BLaER1 treated with 17β-estradiol and CSF1 and Interleukin-3, amounts not matched to agents 10 nM and 100 nM (cell line): ENCODE measurements around the gene GPAT2.
"Not testable (repeated sequence)": the region's sequence is repeated elsewhere in the genome, so short reads cannot be mapped to it uniquely, and the experiment has no call there.

Experiments
- H3K27ac ChIP-seq, 11 experiments: shearing (Covaris generic); formaldehyde crosslinking; 2 replicates each; pipeline ENCODE4 v1.8.1; 2022
- H3K27me3 ChIP-seq, 11 experiments: shearing (Covaris generic); formaldehyde crosslinking; 2 replicates each; pipeline ENCODE4 v1.8.1; 2022
- H3K36me3 ChIP-seq, 11 experiments: shearing (Covaris generic); formaldehyde crosslinking; 2 replicates each; pipeline ENCODE4 v1.8.1; 2022
- H3K4me1 ChIP-seq, 10 experiments: shearing (Covaris generic); formaldehyde crosslinking; 2 replicates each; pipeline ENCODE4 v1.8.1; 2022
- H3K4me2 ChIP-seq, 11 experiments: shearing (Covaris generic); formaldehyde crosslinking; 2 replicates each; pipeline ENCODE4 v1.8.1; 2022
- H3K4me3 ChIP-seq, 10 experiments: shearing (Covaris generic); formaldehyde crosslinking; 2 replicates each; pipeline ENCODE4 v1.8.1; 2022
- H3K9ac ChIP-seq, 11 experiments: shearing (Covaris generic); formaldehyde crosslinking; 2 replicates each; pipeline ENCODE4 v1.8.1; 2022
- H3K9me3 ChIP-seq, 11 experiments: shearing (Covaris generic); formaldehyde crosslinking; replicated peaks in 1 of 11; 2 replicates each; pipeline ENCODE4 v1.8.1; 2022
- H4K20me1 ChIP-seq, 11 experiments: shearing (Covaris generic); formaldehyde crosslinking; 2 replicates each; pipeline ENCODE4 v1.8.1; 2022
- Cebpa-rat ChIP-seq, 11 experiments: shearing (Covaris generic); IDR thresholded peaks; 2 replicates each; pipeline ENCODE4 v1.8.1; 2022

The GPAT2 gene

GRCh38 chr2:96073170-96073775 is 38.6 kb upstream of the GPAT2 start:
- no peak overlapping the region for H3K4me2 ChIP-seq
- TF ChIP-seq Cebpa-rat (IDR thresholded peaks at IDR 0.05): no peak
- H3K27me3 ChIP-seq: no peaks in the 10 kb centered on the region

GRCh38 chr2:96072746-96073145 is 38.0 kb upstream of the GPAT2 start:
- H3K27ac ChIP-seq: no peak overlapping the region

More at GRCh38 chr2:96073170-96073775, 38.6 kb upstream of the GPAT2 start:
- Histone ChIP-seq H3K9me3 (peaks cover 18 to 28% (median 24%) of the 10 kb centered on the region in 11 experiments), H3K27ac (no peak overlapping the region), H3K9ac (no peak overlapping the region), H3K4me3 (no peak overlapping the region), H3K4me1 (0 out of 20 replicates have a peak, but pooled peaks cover 0 to 3% (median 0%) of the 10 kb centered on the region in 10 experiments), H3K36me3 (no peaks in the 10 kb centered on the region), H4K20me1 (no peaks in the 10 kb centered on the region)

GRCh38 chr2:96071977-96072491 is 37.3 kb upstream of the GPAT2 start:
- H3K27me3 ChIP-seq, H4K20me1 ChIP-seq: not testable (repeated sequence)

More at GRCh38 chr2:96072746-96073145, 38.0 kb upstream of the GPAT2 start:
- no peak overlapping the region for H3K9ac ChIP-seq
- no peak overlapping the region for H3K4me3 ChIP-seq
- no peaks in the 10 kb centered on the region for H3K27me3 ChIP-seq
- H3K36me3 ChIP-seq: no peaks in the 10 kb centered on the region
- H3K4me2 ChIP-seq: no peak overlapping the region
- peaks cover 18 to 28% (median 24%) of the 10 kb centered on the region in 11 experiments for H3K9me3 ChIP-seq
- 0 out of 20 replicates have a peak, but pooled peaks cover 0 to 3% (median 0%) of the 10 kb centered on the region in 10 experiments for H3K4me1 ChIP-seq
- H4K20me1 ChIP-seq: no peaks in the 10 kb centered on the region
- TF ChIP-seq Cebpa-rat (IDR thresholded peaks at IDR 0.05): no peak

GRCh38 chr2:96071087-96071976 is 36.6 kb upstream of the GPAT2 start:
- not testable (repeated sequence) for H3K4me2 ChIP-seq, H3K27me3 ChIP-seq, H3K4me1 ChIP-seq, H4K20me1 ChIP-seq, H3K27ac ChIP-seq, H3K4me3 ChIP-seq, H3K9ac ChIP-seq, H3K36me3 ChIP-seq
- H3K9me3 ChIP-seq: peaks cover 6 to 15% (median 13%) of the 10 kb centered on the region in 11 experiments

More at GRCh38 chr2:96071977-96072491, 37.3 kb upstream of the GPAT2 start:
- H3K4me1 ChIP-seq, H3K27ac ChIP-seq, H3K36me3 ChIP-seq, H3K9ac ChIP-seq, H3K4me2 ChIP-seq, H3K4me3 ChIP-seq: not testable (repeated sequence)
- H3K9me3 ChIP-seq: peaks cover 13 to 22% (median 20%) of the 10 kb centered on the region in 11 experiments

GRCh38 chr2:96070351-96070750 is 35.6 kb upstream of the GPAT2 start:
- not testable (repeated sequence) for H3K36me3 ChIP-seq, H3K4me3 ChIP-seq, H3K27me3 ChIP-seq, H3K9me3 ChIP-seq, H3K4me1 ChIP-seq, H3K27ac ChIP-seq, H4K20me1 ChIP-seq, H3K9ac ChIP-seq
- peak overlapping the region in 1 of 11 experiments; percentile 18; a peak in 1 of 22 replicates for H3K4me2 ChIP-seq

GRCh38 chr2:96069878-96070277 is 35.2 kb upstream of the GPAT2 start:
- not testable (repeated sequence) for H3K36me3 ChIP-seq, H3K4me1 ChIP-seq, H3K27ac ChIP-seq, H3K9ac ChIP-seq, H4K20me1 ChIP-seq, H3K27me3 ChIP-seq, H3K9me3 ChIP-seq, H3K4me3 ChIP-seq
- peak overlapping the region in 1 of 11 experiments; percentile 18; a peak in 1 of 22 replicates for H3K4me2 ChIP-seq

- H3K36me3 ChIP-seq, H3K9ac ChIP-seq, H4K20me1 ChIP-seq, H3K9me3 ChIP-seq, H3K27me3 ChIP-seq, H3K4me2 ChIP-seq, H3K4me3 ChIP-seq, H3K27ac ChIP-seq, H3K4me1 ChIP-seq: not testable (repeated sequence)
Observed at GRCh38 chr2:96067902-96068581, 33.3 kb upstream of the GPAT2 start.

GRCh38 chr2:96067098-96067660 is 32.5 kb upstream of the GPAT2 start:
- H3K36me3 ChIP-seq, H3K9ac ChIP-seq, H4K20me1 ChIP-seq, H3K9me3 ChIP-seq, H3K27me3 ChIP-seq, H3K4me1 ChIP-seq, H3K4me3 ChIP-seq, H3K4me2 ChIP-seq, H3K27ac ChIP-seq: not testable (repeated sequence)

- H3K27me3 ChIP-seq, H3K4me3 ChIP-seq, H3K27ac ChIP-seq, H4K20me1 ChIP-seq, H3K36me3 ChIP-seq, H3K9me3 ChIP-seq, H3K9ac ChIP-seq, H3K4me2 ChIP-seq: not testable (repeated sequence)
- peaks cover 0 to 12% (median 3%) of the 10 kb centered on the region in 10 experiments; a peak in 8 of 20 replicates for H3K4me1 ChIP-seq
Observed at GRCh38 chr2:96066511-96066910, 31.8 kb upstream of the GPAT2 start.

- not testable (repeated sequence) for H3K27me3 ChIP-seq, H3K4me2 ChIP-seq, H4K20me1 ChIP-seq, H3K4me3 ChIP-seq, H3K36me3 ChIP-seq, H3K27ac ChIP-seq, H3K9me3 ChIP-seq, H3K9ac ChIP-seq
- H3K4me1 ChIP-seq: peaks cover 0 to 12% (median 3%) of the 10 kb centered on the region in 10 experiments; a peak in 8 of 20 replicates
Observed at GRCh38 chr2:96065954-96066353, 31.2 kb upstream of the GPAT2 start.
